Inflammatory macrophage treated with lipopolysaccharide for 1 hour (primary cell): Measurements from ENCODE around the gene DOK6.

Experiments
- DNase-seq, 2 donors: peaks; one replicate each; pipeline ENCODE4 v3.0.0-alpha.2; 2020 to 2022

DOK6 gene

GRCh38 chr18:69697069-69697468 lies 296.4 kb downstream of the DOK6 start:
- DNase-seq, result no peak

GRCh38 chr18:69697689-69698088 lies 297.0 kb downstream of the DOK6 start:
- DNase-seq, result no peak

GRCh38 chr18:69701305-69701704 lies 300.6 kb downstream of the DOK6 start:
- DNase-seq, result no peak

- no peak for DNase-seq
Measured at GRCh38 chr18:69703461-69703860, 302.8 kb downstream of the DOK6 start.

GRCh38 chr18:69705987-69706386 lies 305.3 kb downstream of the DOK6 start:
- no peak for DNase-seq

- DNase-seq, result no peak
Measured at GRCh38 chr18:69708844-69709243, 308.2 kb downstream of the DOK6 start.

- DNase-seq, result no peak
Measured at GRCh38 chr18:69715191-69715795, 314.6 kb downstream of the DOK6 start.

GRCh38 chr18:69717586-69717985 lies 316.9 kb downstream of the DOK6 start:
- DNase-seq, result no peak

- DNase-seq, result no peak
Measured at GRCh38 chr18:69718912-69719547, 318.3 kb downstream of the DOK6 start.

- no peak for DNase-seq
Measured at GRCh38 chr18:69720422-69720821, 319.7 kb downstream of the DOK6 start.

- no peak for DNase-seq
Measured at GRCh38 chr18:69723434-69723833, 322.7 kb downstream of the DOK6 start.

- DNase-seq, result no peak
Measured at GRCh38 chr18:69725009-69725408, 324.3 kb downstream of the DOK6 start.

- DNase-seq, result no peak
Measured at GRCh38 chr18:69725855-69726508, 325.3 kb downstream of the DOK6 start.

- no peak for DNase-seq
Measured at GRCh38 chr18:69727912-69728572, 327.4 kb downstream of the DOK6 start.

- no peak for DNase-seq
Measured at GRCh38 chr18:69730664-69731063, 330.0 kb downstream of the DOK6 start.

- DNase-seq, result no peak
Measured at GRCh38 chr18:69734536-69734935, 333.8 kb downstream of the DOK6 start.

- DNase-seq, result no peak
Measured at GRCh38 chr18:69736730-69737129, 336.0 kb downstream of the DOK6 start.

- no peak for DNase-seq
Measured at GRCh38 chr18:69737851-69738250, 337.2 kb downstream of the DOK6 start.

GRCh38 chr18:69747388-69747787 lies 346.7 kb downstream of the DOK6 start:
- no peak for DNase-seq

GRCh38 chr18:69752737-69753380 lies 352.2 kb downstream of the DOK6 start:
- no peak for DNase-seq

GRCh38 chr18:69754108-69754507 lies 353.4 kb downstream of the DOK6 start:
- no peak for DNase-seq

GRCh38 chr18:69755041-69755440 lies 354.4 kb downstream of the DOK6 start:
- no peak for DNase-seq

- no peak for DNase-seq
Measured at GRCh38 chr18:69755856-69756496, 355.3 kb downstream of the DOK6 start.
